MM.1S (cell line): ENCODE measurements around the gene AJUBA.

Source experiments
- DNase-seq: peaks from one replicate; pipeline ENCODE4 v3.0.0-alpha.2; 2015
- H2AFZ ChIP-seq: fragments of 300-600 bp; sonication (generic); 2 replicates; pipeline ENCODE4 v1.6.0; 2016; ENCODE audit warnings: antibody characterized with exemption, low read length
- H3F3A ChIP-seq: fragments of 300-600 bp; sonication (generic); 2 replicates; pipeline ENCODE4 v1.6.1; 2016; ENCODE audit warnings: mild to moderate bottlenecking, antibody characterized with exemption, low read length, moderate library complexity, mixed read lengths; ENCODE audit not compliant: insufficient read depth
- H3K27ac ChIP-seq: fragments of 300-600 bp; sonication (generic); 2 replicates; pipeline ENCODE4 v1.5.1; 2016; ENCODE audit warnings: mild to moderate bottlenecking, low read length
- H3K27me3 ChIP-seq: fragments of 300-600 bp; sonication (generic); replicated peaks from 2 replicates; pipeline ENCODE4 v1.6.0; 2016; ENCODE audit warnings: low read length; ENCODE audit not compliant: insufficient read depth
- H3K36me3 ChIP-seq: fragments of 300-600 bp; sonication (generic); replicated peaks from 2 replicates; pipeline ENCODE4 v1.6.1; 2016; ENCODE audit warnings: mild to moderate bottlenecking, low read length, mixed read lengths; ENCODE audit not compliant: insufficient read depth
- H3K4me1 ChIP-seq: fragments of 300-600 bp; sonication (generic); 2 replicates; pipeline ENCODE4 v1.6.1; 2016; ENCODE audit warnings: low read length, mixed read lengths
- H3K4me2 ChIP-seq: fragments of 300-600 bp; sonication (generic); 2 replicates; pipeline ENCODE4 v1.6.0; 2016; ENCODE audit warnings: low read depth, low read length
- H3K4me3 ChIP-seq: fragments of 300-600 bp; sonication (generic); 2 replicates; pipeline ENCODE4 v1.5.1; 2016; ENCODE audit warnings: low read length, mixed read lengths
- H3K79me2 ChIP-seq: fragments of 300-600 bp; sonication (generic); 2 replicates; pipeline ENCODE4 v1.6.1; 2016; ENCODE audit warnings: mixed run types, low read length, mixed read lengths
- H3K9ac ChIP-seq: fragments of 300-600 bp; sonication (generic); 2 replicates; pipeline ENCODE4 v1.6.1; 2016; ENCODE audit warnings: low read length, mixed read lengths
- H3K9me2 ChIP-seq: fragments of 300-600 bp; sonication (generic); replicated peaks from 2 replicates; pipeline ENCODE4 v1.6.1; 2016; ENCODE audit warnings: mild to moderate bottlenecking, low read length, mixed read lengths; ENCODE audit not compliant: insufficient read depth
- H3K9me3 ChIP-seq: fragments of 300-600 bp; sonication (generic); replicated peaks from 2 replicates; pipeline ENCODE4 v1.6.1; 2016; ENCODE audit warnings: mild to moderate bottlenecking, low read length, mixed read lengths; ENCODE audit not compliant: insufficient read depth
- H4K20me1 ChIP-seq: fragments of 300-600 bp; sonication (generic); 2 replicates; pipeline ENCODE4 v1.6.1; 2016; ENCODE audit warnings: mild to moderate bottlenecking, low read length, moderate library complexity, mixed read lengths; ENCODE audit not compliant: insufficient read depth
- CTCF ChIP-seq: fragments of 300-600 bp; sonication (generic); IDR thresholded peaks from 2 replicates; pipeline ENCODE4 v1.5.1; 2016; ENCODE audit warnings: antibody characterized with exemption, low read length, mixed read lengths
- EZH2 ChIP-seq: fragments of 300-600 bp; sonication (generic); optimal IDR thresholded peaks from 2 replicates; pipeline ENCODE3; 2017; ENCODE audit warnings: low read depth, mild to moderate bottlenecking, antibody characterized with exemption, low read length, mixed read lengths
- EZH2phosphoT487 ChIP-seq: fragments of 300-600 bp; sonication (generic); IDR thresholded peaks from 2 replicates; pipeline ENCODE4 v1.6.1; 2018; ENCODE audit warnings: antibody characterized with exemption, low read length

The AJUBA gene

GRCh38 chr14:22945642-22946041, 36.7 kb downstream of the AJUBA start:
- H3K36me3 ChIP-seq, result no peaks in the 10 kb centered on the region

GRCh38 chr14:22939684-22940083, 42.7 kb downstream of the AJUBA start:
- no peak overlapping the region for H3K9ac ChIP-seq
- H3K9me2 ChIP-seq, result no peaks in the 10 kb centered on the region
- H3K9me3 ChIP-seq, result no peaks in the 10 kb centered on the region
- H3K36me3 ChIP-seq, result no peaks in the 10 kb centered on the region
- no peaks in the 10 kb centered on the region for H3K79me2 ChIP-seq
- DNase-seq, result no peak
- no peaks in the 10 kb centered on the region for H3F3A ChIP-seq
- H2AFZ ChIP-seq, result no peak overlapping the region
- H3K4me1 ChIP-seq, result no peaks in the 10 kb centered on the region
- no peak overlapping the region for H3K27ac ChIP-seq
- no peak overlapping the region for H3K4me3 ChIP-seq
- H3K27me3 ChIP-seq, result no peaks in the 10 kb centered on the region
- H3K4me2 ChIP-seq, result no peak overlapping the region
- no peaks in the 10 kb centered on the region for H4K20me1 ChIP-seq
- TF ChIP-seq EZH2, result no peak
- TF ChIP-seq EZH2phosphoT487, result no peak
- no peak for TF ChIP-seq CTCF

More at GRCh38 chr14:22945642-22946041, 36.7 kb downstream of the AJUBA start:
- H3K4me1 ChIP-seq, result no peaks in the 10 kb centered on the region
- H3K27ac ChIP-seq, result no peak overlapping the region
- no peak overlapping the region for H2AFZ ChIP-seq
- H3K4me3 ChIP-seq, result no peak overlapping the region
- DNase-seq, result no peak
- H3K9ac ChIP-seq, result no peak overlapping the region
- H3K9me3 ChIP-seq, result no peaks in the 10 kb centered on the region
- no peaks in the 10 kb centered on the region for H3F3A ChIP-seq
- H3K9me2 ChIP-seq, result no peaks in the 10 kb centered on the region
- no peak for TF ChIP-seq CTCF
- no peak for TF ChIP-seq EZH2
- no peak for TF ChIP-seq EZH2phosphoT487
- no peaks in the 10 kb centered on the region for H3K79me2 ChIP-seq
- no peaks in the 10 kb centered on the region for H4K20me1 ChIP-seq
- no peaks in the 10 kb centered on the region for H3K27me3 ChIP-seq
- H3K4me2 ChIP-seq, result no peak overlapping the region

- no peaks in the 10 kb centered on the region for H3K27me3 ChIP-seq
- no peak for DNase-seq
- no peaks in the 10 kb centered on the region for H3K36me3 ChIP-seq
- H3K9me3 ChIP-seq, result no peaks in the 10 kb centered on the region
- H3K27ac ChIP-seq, result no peak overlapping the region
- no peak overlapping the region for H3K9ac ChIP-seq
- H3K4me3 ChIP-seq, result no peak overlapping the region
- H3K4me1 ChIP-seq, result no peaks in the 10 kb centered on the region
- no peak overlapping the region for H2AFZ ChIP-seq
- H3K9me2 ChIP-seq, result no peaks in the 10 kb centered on the region
- H3K79me2 ChIP-seq, result no peaks in the 10 kb centered on the region
- H4K20me1 ChIP-seq, result no peaks in the 10 kb centered on the region
- no peak for TF ChIP-seq EZH2phosphoT487
- TF ChIP-seq CTCF, result no peak
- H3F3A ChIP-seq, result 0 out of 2 replicates have a peak, but pooled peaks cover under 1% of the 10 kb centered on the region
- no peak overlapping the region for H3K4me2 ChIP-seq
These were observed 47.2 kb downstream of the AJUBA start for GRCh38 chr14:22935156-22935555.
